ENCODE data around the gene TMPRSS6.

TMPRSS6 gene

GRCh38 chr22:37140686-37141323, 31.3 kb upstream of the TMPRSS6 start:
- no peak for DNase-seq (ENCODE audit: low read depth)

- DNase-seq (ENCODE audit: low read depth): no peak
These were observed 30.2 kb upstream of the TMPRSS6 start for GRCh38 chr22:37139762-37140161.

DNA sequence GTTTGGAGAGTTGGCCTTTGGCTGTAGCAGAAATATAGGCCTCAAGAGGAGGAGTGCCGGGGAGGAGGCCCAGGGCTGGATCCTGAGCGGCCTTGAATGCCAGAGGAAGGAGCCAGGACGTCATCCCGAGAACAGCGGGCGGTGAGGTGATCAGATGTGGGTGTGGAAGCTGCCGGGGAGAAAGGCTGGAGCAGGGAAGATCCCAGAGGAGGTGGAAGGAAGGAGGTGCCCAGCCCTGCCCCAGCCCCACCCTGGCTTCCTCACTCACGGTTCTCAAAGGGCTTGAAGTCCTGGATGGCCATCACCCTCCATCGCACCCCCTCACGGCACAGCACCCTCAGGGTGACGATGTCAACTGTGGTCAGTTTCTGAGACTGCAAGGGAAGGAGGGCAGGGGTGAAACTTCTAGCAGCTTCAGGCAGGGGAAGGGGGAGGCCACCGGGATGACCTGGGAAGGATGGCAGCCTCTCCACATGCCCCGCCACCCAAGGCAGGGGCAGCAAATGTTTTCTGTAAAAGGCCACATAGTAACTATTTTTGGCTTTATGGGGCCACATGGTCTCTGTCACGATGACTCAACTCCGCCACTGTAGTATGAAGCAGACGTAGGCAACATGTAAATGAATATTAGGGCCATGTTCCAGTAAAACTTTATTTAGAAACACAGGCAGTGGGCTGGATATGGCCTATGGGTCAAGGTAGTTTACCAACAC, 29.5 kb upstream of the TMPRSS6 start:
- no peak for DNase-seq (ENCODE audit: low read depth)

GRCh38 chr22:37137903-37138665, 28.6 kb upstream of the TMPRSS6 start:
- no peak for DNase-seq (ENCODE audit: low read depth)

- DNase-seq (ENCODE audit: low read depth): no peak
These were observed 27.6 kb upstream of the TMPRSS6 start for GRCh38 chr22:37137131-37137530.

DNA sequence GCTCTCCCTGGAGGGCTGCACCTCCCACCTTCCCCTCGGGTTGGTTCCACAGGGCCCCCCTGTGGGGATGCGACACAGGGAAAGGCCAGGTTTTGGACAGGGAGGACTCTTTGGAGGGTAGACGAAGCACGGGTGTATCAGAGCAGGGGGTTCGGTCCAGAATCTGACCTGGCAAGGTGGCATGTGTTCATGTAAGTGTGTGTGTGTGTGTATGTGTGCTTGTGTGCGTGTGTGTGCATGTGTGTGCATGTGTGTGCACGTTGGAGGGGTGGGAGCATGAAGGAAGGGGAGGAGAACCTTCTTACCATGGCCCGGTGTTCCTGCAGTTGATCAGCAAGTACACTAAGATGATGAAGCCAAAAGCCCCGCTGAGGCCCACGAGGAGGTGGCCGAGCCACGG, 25.5 kb upstream of the TMPRSS6 start:
- no peak for DNase-seq (ENCODE audit: low read depth)

GRCh38 chr22:37133304-37134018, 23.9 kb upstream of the TMPRSS6 start:
- DNase-seq (ENCODE audit: low read depth): no peak

DNA sequence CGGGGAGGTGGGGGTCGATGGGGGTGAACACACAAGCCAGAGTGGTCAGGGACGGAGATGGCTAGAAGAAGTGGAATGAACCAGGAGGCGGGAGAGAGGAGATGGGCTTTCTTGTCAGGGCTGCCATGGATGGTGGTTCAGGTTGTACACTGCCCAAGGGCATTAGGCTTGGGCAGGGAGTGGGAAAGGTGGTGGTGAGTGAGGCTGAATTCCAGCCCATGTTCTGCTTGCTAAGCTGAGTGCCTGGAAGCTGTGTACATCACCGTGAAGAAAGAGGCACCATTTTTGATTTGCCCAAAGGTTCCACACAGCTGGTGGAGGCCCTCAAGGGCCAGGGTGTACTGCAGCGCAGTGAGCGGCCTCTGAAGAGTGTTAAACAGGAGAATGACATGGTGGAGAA, 23.3 kb upstream of the TMPRSS6 start:
- DNase-seq (ENCODE audit: low read depth): no peak

GRCh38 chr22:37129866-37130441, 20.4 kb upstream of the TMPRSS6 start:
- DNase-seq (ENCODE audit: low read depth): no peak

GRCh38 chr22:37128555-37129281, 19.2 kb upstream of the TMPRSS6 start:
- no peak for DNase-seq (ENCODE audit: low read depth)

GRCh38 chr22:37127350-37127878, 17.9 kb upstream of the TMPRSS6 start:
- DNase-seq (ENCODE audit: low read depth): no peak

- DNase-seq (ENCODE audit: low read depth): no peak
These were observed 17.4 kb upstream of the TMPRSS6 start for GRCh38 chr22:37126882-37127281.

DNA sequence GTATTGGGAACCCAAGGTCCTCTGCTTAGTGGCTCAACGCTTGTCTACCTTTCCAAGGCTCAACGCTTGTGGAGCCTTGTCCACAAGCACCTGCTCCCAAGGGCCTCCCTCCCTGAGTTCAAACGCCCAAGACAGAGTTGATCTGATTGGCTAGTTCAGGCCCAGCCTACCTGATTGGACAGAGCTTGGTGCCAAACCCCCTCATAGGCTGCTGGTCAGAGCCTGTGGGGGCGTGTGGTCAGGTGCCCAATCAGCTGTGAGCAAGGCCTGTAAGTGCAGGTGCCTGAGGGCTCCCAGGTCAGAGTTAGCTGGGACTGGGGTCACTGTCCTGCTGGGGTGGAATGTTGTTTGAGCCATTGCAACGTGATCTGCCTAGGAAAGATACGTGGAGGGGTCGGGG, 16.9 kb upstream of the TMPRSS6 start:
- DNase-seq (ENCODE audit: low read depth): no peak

DNA sequence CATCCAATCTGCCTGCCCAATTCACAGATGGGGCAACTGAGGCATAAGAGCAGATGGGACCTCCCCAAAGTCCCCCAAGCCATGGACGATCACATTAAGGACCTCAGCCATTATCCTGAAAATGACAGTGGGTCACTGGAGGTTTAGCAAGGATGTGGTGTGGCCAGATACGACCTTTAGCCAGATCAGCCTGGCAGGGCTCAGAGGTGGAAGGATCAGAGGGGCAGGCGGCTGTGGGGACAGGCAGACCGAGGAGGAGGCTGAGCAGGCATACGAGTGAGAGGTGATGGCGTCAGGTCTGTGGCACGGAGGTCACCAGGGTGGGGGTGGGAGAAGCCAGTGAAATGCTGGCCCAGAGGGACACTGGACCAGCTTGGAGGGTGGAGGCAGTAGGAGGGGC, 14.1 kb upstream of the TMPRSS6 start:
- DNase-seq (ENCODE audit: low read depth): no peak

DNA sequence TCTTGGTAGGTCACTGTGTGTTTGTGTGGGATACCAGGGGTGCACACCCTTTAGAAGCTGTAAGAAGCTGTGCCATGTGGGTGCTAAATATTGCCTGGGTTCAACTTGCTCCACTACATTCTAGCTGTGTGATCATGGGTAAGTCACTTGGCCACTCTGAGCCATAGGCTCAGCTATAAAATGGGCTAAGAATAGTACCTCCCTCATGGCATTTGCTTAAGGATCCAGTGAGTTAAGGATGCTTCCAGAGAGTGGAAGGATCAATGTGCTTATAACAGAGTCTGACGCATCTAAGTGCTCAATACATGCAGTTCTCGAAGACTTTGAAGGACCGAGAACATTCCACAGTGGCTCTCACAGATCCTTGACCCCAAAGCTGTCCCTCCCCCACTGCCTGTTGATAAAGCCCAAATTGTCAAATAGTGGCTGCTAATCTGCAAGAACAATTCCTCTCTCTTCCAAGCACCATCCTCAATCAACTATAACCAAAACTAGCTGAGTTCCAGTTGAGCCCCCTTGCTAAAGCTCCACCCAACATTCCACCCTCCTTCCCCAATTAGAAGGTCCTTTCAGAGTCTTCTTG, 13.2 kb upstream of the TMPRSS6 start:
- DNase-seq (ENCODE audit: low read depth): no peak

DNA sequence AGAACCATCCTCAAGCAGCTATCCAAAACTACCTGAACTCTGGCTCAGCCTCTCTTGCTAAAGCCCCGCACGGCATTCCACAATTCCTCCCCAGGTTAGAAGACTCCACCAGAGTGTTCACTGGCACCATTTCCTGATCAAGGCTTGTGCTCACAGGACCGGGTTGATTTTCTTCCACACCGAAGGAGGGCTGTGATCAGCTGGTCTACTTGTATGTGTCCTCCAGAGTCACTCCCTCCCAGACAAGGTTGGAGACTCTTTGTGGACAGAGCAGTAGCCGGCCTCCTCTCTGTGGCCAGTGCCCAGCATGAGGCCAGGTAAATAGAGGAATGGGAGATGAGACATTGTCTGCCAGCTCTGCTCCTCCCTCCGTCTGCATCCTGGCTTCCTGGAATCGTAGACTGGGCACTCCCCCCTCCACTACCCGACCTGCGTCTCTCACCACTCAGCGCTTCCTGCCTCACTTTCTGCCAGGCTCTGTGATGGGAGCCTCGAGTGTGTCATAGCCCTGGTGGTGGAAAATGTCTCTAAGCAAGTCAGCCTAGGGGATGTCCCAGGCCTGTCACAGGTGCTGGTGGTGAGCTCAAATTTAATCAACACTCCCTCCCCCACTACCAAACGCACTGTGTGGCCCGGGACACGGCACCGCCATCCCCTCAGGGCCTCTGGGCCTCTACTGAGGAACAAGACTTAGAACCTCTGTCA, 12.5 kb upstream of the TMPRSS6 start:
- DNase-seq (ENCODE audit: low read depth): peak; percentile 81

DNA sequence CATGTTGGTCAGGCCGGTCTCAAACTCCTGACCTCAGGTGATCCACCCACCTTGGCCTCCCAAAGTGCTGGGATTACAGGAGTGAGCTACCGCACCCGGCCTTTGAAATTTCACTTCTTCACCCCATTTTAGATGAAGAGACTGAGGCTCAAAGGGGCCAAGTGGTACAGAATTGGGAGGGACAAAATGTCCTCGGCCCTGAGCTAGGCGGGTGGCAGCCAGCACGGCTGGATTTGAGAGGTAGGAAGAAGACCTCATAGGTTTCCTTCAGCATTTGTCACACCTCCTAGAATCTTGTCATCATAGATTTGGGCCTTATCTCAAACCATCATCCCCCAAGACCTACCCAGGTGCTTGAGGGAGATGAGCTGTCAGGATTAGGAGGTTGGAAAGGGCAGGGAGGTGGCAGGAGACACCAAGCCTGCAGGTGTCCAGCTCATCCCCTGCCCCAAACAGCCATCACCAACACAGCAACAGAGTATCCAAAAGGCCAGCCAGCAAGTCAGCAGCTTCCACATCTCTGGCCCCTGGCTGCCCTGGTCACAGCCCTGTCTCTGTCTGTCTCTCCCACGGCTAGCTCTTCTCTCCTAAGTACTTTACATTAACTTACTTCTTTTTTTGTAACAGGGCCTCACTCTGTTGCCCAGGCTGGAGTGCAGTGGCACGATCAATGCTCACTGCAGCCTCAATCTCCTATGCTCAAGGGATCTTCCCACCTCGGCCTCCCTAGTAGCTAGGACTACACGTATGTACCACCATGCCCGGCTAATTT, 11.2 kb upstream of the TMPRSS6 start:
- no peak for DNase-seq (ENCODE audit: low read depth)

GRCh38 chr22:37119872-37120271, 10.4 kb upstream of the TMPRSS6 start:
- DNase-seq (ENCODE audit: low read depth): no peak

DNA sequence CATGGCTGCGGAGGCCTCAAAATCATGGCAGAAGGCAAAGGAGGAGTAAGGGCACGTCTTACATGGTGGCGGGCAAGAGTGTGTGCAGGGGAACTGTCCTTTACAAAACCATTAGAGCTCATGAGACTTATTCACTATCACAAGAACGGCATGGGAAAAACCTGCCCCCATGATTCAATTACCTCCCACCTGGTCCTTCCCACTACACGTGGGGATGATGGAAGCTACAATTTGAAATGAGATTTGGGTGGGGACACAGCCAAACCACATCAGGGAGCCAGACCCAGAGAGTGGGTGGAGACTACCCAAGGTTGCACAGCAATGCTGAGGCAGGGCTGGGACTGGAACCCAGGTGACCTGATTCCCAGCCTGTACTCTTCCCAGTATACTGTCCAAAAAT, 8.6 kb upstream of the TMPRSS6 start:
- no peak for DNase-seq (ENCODE audit: low read depth)
